Activated CD4-positive, alpha-beta T cell treated with anti-CD3 and anti-CD28 coated beads, Interleukin-2, amount 50 U/mL, for 4 hours (primary cell): Measurements from ENCODE around the gene CCDC124.
"Not testable (repeated sequence)": the region's sequence is repeated elsewhere in the genome, so short reads cannot be mapped to it uniquely, and the experiment has no call there.

ENCODE experiments used
- DNase-seq, 2 experiments: peaks; one replicate each; pipeline ENCODE4 v3.0.0-alpha.2; 2020

CCDC124 gene, protein sequence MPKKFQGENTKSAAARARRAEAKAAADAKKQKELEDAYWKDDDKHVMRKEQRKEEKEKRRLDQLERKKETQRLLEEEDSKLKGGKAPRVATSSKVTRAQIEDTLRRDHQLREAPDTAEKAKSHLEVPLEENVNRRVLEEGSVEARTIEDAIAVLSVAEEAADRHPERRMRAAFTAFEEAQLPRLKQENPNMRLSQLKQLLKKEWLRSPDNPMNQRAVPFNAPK

GRCh38 chr19:17932485-17933338 is at the start of gene CCDC124:
Gene CCDC124, plus strand, starts transcription at chr19:17933015. Its CDS starts 3,406 bp downstream, at chr19:17936421.
- peak; percentile 87 to 88 for DNase-seq

- DNase-seq: no peak
Measured at GRCh38 chr19:17883627-17884410, 49.0 kb upstream of the CCDC124 start.

DNA sequence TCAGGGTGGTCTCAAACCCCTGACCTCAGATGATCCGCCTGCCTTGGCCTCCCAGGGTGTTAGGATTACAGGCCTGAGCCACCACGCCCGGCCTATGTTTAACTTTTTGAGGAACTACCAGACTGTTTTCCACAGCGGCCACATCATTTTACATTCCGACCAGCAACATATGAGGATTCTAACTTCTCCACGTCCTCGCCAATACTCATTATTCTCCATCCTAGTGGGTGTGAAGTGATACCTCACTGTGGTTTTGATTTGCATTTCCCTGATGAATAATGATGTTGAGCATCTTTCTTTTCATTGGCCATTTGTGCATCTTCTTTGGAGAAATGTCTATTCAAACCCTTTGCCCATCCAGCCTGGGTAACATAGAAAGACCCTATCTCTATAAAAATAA is 46.3 kb upstream of the CCDC124 start:
- DNase-seq: no peak

DNA sequence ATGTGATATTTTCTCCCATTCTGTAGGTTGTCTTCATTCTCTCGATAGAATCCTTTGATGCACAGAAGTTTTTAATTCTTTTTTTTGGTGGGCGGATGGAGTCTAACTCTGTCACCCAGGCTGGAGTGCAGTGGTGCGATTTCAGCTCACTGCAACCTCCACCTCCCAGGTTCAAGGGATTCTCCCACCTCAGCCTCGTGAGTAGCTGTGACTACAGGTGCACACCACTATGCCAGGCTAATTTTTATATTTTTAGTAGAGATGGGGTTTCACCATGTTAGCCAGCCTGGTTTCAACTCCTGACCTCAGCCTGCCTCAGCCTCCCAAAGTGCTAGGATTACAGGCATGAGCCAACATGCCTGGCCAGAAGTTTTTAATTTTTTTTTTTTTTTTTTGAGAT is 45.6 kb upstream of the CCDC124 start:
- DNase-seq: not testable (repeated sequence)

DNA sequence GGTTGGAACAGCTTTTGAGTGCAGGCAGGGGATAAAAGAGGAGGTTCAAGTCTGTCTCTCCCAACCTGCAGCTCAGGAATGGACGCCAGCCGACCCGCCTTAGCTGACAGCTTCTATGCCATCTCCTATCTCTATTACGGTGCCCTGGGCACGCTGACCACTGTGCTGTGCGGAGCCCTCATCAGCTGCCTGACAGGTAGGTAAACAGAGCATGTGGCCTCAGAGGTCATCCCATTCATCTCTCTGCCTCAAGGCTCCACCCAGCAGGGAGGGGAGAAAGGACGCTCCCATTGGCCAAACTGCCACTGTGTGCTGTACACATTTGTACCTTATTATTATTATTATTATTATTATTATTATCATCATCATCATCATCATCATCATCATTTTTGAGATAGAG is 44.6 kb upstream of the CCDC124 start:
- DNase-seq: no peak

- DNase-seq: no peak
Measured at GRCh38 chr19:17889609-17890214, 43.1 kb upstream of the CCDC124 start.

GRCh38 chr19:17893766-17894165 is 39.0 kb upstream of the CCDC124 start:
- DNase-seq: no peak

- no peak for DNase-seq
Measured at GRCh38 chr19:17902701-17903100, 30.1 kb upstream of the CCDC124 start.

- no peak for DNase-seq
Measured at GRCh38 chr19:17908244-17908643, 24.6 kb upstream of the CCDC124 start.

GRCh38 chr19:17909003-17909732 is 23.6 kb upstream of the CCDC124 start:
- DNase-seq: no peak

DNA sequence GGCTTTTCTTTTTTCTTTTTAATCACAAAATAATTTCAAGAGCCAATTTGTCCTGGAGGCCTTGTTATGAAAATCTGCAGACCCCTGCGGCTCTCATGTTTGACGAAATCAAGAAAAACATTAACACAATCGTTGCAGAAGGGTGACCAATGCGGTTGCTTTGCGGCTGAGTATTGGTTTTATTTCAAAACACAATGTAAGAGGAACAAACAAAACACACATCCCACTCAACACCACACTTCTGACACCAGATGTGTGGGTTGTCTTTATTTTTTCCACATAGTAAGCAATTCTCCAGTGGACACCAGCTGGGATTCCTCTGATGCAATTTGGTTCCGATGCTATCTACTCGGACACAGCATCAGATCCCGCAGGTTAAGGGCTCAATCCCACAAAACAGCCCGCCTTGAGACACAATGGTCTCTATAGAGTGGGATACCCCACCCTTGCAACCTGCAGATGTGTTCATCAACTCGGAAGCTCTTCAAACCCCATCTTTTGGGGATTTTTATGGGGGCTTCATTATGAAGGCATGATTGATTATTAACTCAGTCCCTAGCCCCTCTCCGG is 21.9 kb upstream of the CCDC124 start:
- DNase-seq: no peak

- no peak for DNase-seq
Measured at GRCh38 chr19:17915940-17916593, 16.7 kb upstream of the CCDC124 start.

DNA sequence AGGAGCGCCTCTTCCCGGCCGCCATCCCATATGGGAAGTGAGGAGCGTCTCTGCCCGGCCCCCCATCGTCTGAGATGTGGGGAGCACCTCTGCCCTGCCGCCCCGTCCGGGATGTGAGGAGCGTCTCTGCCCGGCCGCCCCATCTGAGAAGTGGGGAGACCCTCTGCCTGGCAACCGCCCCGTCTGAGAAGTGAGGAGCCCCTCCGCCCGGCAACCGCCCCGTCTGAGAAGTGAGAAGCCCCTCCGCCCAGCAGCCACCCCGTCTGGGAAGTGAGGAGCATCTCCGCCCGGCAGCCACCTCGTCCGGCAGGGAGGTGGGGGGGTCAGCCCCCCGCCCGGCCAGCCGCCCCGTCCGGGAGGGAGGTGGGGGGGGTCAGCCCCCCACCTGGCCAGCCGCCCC is 14.7 kb upstream of the CCDC124 start:
- not testable (repeated sequence) for DNase-seq

DNA sequence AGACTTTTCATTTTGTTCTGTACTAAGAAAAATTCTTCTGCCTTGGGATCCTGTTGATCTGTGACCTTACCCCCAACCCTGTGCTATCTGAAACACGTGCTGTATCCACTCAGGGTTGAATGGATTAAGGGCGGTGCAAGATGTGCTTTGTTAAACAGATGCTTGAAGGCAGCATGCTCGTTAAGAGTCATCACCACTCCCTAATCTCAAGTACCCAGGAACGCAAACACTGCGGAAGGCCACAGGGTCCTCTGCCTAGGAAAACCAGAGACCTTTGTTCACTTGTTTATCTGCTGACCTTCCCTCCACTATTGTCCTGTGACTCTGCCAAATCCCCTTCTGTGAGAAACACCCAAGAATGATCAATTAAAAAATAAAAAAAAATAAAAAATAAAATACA is 13.7 kb upstream of the CCDC124 start:
- DNase-seq: not testable (repeated sequence)

- DNase-seq: no peak
Measured at GRCh38 chr19:17920527-17920926, 12.3 kb upstream of the CCDC124 start.

GRCh38 chr19:17922138-17922537 is 10.7 kb upstream of the CCDC124 start:
- no peak for DNase-seq

DNA sequence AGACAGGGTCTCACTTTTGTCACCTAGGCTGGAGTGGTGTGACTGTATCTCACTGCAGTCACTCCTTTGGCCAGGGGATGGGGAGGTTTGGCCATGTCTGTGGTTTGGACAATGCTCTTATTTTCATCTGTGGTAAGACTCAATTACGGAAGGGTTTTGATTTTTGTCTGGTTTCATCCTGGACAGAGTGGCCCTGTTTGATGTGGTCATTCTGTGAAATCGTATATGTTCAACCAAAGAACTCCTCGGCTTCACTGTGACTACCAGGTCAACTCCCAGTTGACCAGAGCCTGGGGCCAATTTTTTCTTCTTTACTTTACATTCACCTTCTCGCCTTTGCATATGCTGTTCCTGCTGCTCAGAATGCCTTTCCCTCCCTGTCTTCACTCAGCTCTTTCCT is 6.8 kb upstream of the CCDC124 start:
- no peak for DNase-seq

- no peak for DNase-seq
Measured at GRCh38 chr19:17929056-17929455, 3.8 kb upstream of the CCDC124 start.

- DNase-seq: no peak
Measured at GRCh38 chr19:17931532-17932191, 1.2 kb upstream of the CCDC124 start.

- DNase-seq: no peak
Measured at GRCh38 chr19:17933414-17934129, 757 bp downstream of the CCDC124 start.
